Activated T-helper 9 cell treated with anti-CD3 and anti-CD28 coated beads, Interleukin-2, amount 50 U/mL, for 16 hours (primary cell): Measurements from ENCODE around the gene ZC3H12D.
"Not testable (repeated sequence)": the region's sequence is repeated elsewhere in the genome, so short reads cannot be mapped to it uniquely, and the experiment has no call there.

Experiments
- DNase-seq: peaks from one replicate; pipeline ENCODE4 v3.0.0-alpha.2; 2020; ENCODE audit warnings: low read depth

Gene ZC3H12D

GRCh38 chr6:149483849-149484655 is 762 bp downstream of the ZC3H12D start:
- no peak for DNase-seq

GRCh38 chr6:149483334-149483725 is 1.5 kb downstream of the ZC3H12D start:
- DNase-seq = no peak

GRCh38 chr6:149482545-149483333 is 2.1 kb downstream of the ZC3H12D start:
- DNase-seq = no peak

GRCh38 chr6:149480502-149481280 is 4.1 kb downstream of the ZC3H12D start:
- DNase-seq = no peak

- no peak for DNase-seq
Observed at GRCh38 chr6:149478631-149479314, 6.0 kb downstream of the ZC3H12D start.

- no peak for DNase-seq
Observed at GRCh38 chr6:149477544-149477943, 7.3 kb downstream of the ZC3H12D start.

- no peak for DNase-seq
Observed at GRCh38 chr6:149476789-149477455, 7.9 kb downstream of the ZC3H12D start.

- DNase-seq = no peak
Observed at GRCh38 chr6:149474108-149474935, 10.5 kb downstream of the ZC3H12D start.

GRCh38 chr6:149473080-149474052 is 11.4 kb downstream of the ZC3H12D start:
- no peak for DNase-seq

- no peak for DNase-seq
Observed at GRCh38 chr6:149472241-149472640, 12.6 kb downstream of the ZC3H12D start.

- DNase-seq = no peak
Observed at GRCh38 chr6:149471801-149472200, 13.0 kb downstream of the ZC3H12D start.

- no peak for DNase-seq
Observed at GRCh38 chr6:149470948-149471347, 13.9 kb downstream of the ZC3H12D start.

- DNase-seq = no peak
Observed at GRCh38 chr6:149468179-149468578, 16.6 kb downstream of the ZC3H12D start.

GRCh38 chr6:149467265-149467664 is 17.5 kb downstream of the ZC3H12D start:
- DNase-seq = no peak

GRCh38 chr6:149464411-149464810 is 20.4 kb downstream of the ZC3H12D start:
- DNase-seq = no peak

GRCh38 chr6:149463781-149464180 is 21.0 kb downstream of the ZC3H12D start:
- no peak for DNase-seq

GRCh38 chr6:149462712-149463111 is 22.1 kb downstream of the ZC3H12D start:
- DNase-seq = not testable (repeated sequence)

- DNase-seq = no peak
Observed at GRCh38 chr6:149461670-149462069, 23.1 kb downstream of the ZC3H12D start.

GRCh38 chr6:149460249-149460648 is 24.6 kb downstream of the ZC3H12D start:
- not testable (repeated sequence) for DNase-seq
